Endothelial cell (in vitro differentiated cells): Measurements from ENCODE around the gene ANKAR. TPM values are rescaled to one million over a fixed set of nuclear protein-coding genes. Genes with fewer than 3 reads are reported as not detected.

ENCODE experiments used
- DNase-seq: peaks from one replicate; pipeline ENCODE4 v3.0.0; 2021; ENCODE audit warnings: low spot score
- H3K27ac Mint-ChIP-seq: one replicate; pipeline ENCODE4 v1.8.0; 2021; ENCODE audit warnings: mixed read lengths, inconsistent platforms; ENCODE audit not compliant: unreplicated experiment
- H3K27me3 Mint-ChIP-seq: one replicate; pipeline ENCODE4 v1.8.0; 2021; ENCODE audit warnings: mild to moderate bottlenecking, moderate library complexity, mixed read lengths, inconsistent platforms; ENCODE audit not compliant: unreplicated experiment
- H3K36me3 Mint-ChIP-seq: one replicate; pipeline ENCODE4 v1.8.0; 2021; ENCODE audit warnings: mild to moderate bottlenecking, low read depth, mixed read lengths, inconsistent platforms; ENCODE audit not compliant: unreplicated experiment
- H3K4me1 Mint-ChIP-seq: one replicate; pipeline ENCODE4 v1.8.0; 2021; ENCODE audit warnings: mild to moderate bottlenecking, mixed read lengths, inconsistent platforms; ENCODE audit not compliant: unreplicated experiment
- H3K4me3 Mint-ChIP-seq: one replicate; pipeline ENCODE4 v1.8.0; 2021; ENCODE audit warnings: mild to moderate bottlenecking, mixed read lengths, inconsistent platforms; ENCODE audit not compliant: unreplicated experiment
- H3K9me3 Mint-ChIP-seq: one replicate; pipeline ENCODE4 v1.8.0; 2021; ENCODE audit warnings: mixed read lengths, inconsistent platforms; ENCODE audit not compliant: unreplicated experiment
- CTCF ChIP-seq: fragments of 200-600 bp; sonication (generic); IDR thresholded peaks from one replicate; pipeline ENCODE4 v1.5.0; 2021; ENCODE audit warnings: antibody characterized with exemption; ENCODE audit not compliant: unreplicated experiment
- long read RNA-seq: library from polyadenylated mRNA; unstranded; transcript quantifications from one replicate; pipeline ENCODE4 v2.0.0, GENCODE V29; 2020; ENCODE audit not compliant: unreplicated experiment
- total RNA-seq: library from RNA; stranded (reverse); fragmentation: NEBNext Ultra II Directional; extraction: Animal tissue kit (Norgen Biotek cat#: 25700); gene quantifications from one replicate; pipeline ENCODE4 v1.2.1, GENCODE V29; 2021; ENCODE audit not compliant: unreplicated experiment

ANKAR gene
- 8.5 TPM for total RNA-seq
- long read RNA-seq, partial matches to known transcripts, result 1 of 1 reads
- long read RNA-seq, other reads (novel, unspliced or antisense), result 0 of 1 reads

GRCh38 chr2:189674374-189675112, at the start of gene ANKAR:
Gene ANKAR, plus strand, starts transcription at chr2:189674670. Its CDS starts 1,821 bp downstream, at chr2:189676491.
- peaks cover 5% of the 10 kb centered on the region for H3K27me3 Mint-ChIP-seq
- H3K27ac Mint-ChIP-seq, result peak within 1 kb of the TSS; percentile 97
- H3K4me1 Mint-ChIP-seq, result peaks cover 8% of the 10 kb centered on the region
- TF ChIP-seq CTCF, result peak; percentile 80
- H3K4me3 Mint-ChIP-seq, result peak within 1 kb of the TSS; percentile 96
- no peaks in the 10 kb centered on the region for H3K9me3 Mint-ChIP-seq
- H3K36me3 Mint-ChIP-seq, result peaks cover 17% of the 10 kb centered on the region
- peak; percentile 96 for DNase-seq

GRCh38 chr2:189625636-189626035, 48.8 kb upstream of the ANKAR start:
- Mint-ChIP-seq H3K27ac (peak overlapping the region; percentile 65), H3K27me3 (no peaks in the 10 kb centered on the region), H3K4me1 (peaks cover 53% of the 10 kb centered on the region), H3K9me3 (no peaks in the 10 kb centered on the region), H3K4me3 (no peak overlapping the region), H3K36me3 (no peaks in the 10 kb centered on the region)
- TF ChIP-seq CTCF, result no peak
- no peak for DNase-seq

- DNase-seq, result no peak
- no peaks in the 10 kb centered on the region for H3K36me3 Mint-ChIP-seq
- H3K27me3 Mint-ChIP-seq, result no peaks in the 10 kb centered on the region
- H3K9me3 Mint-ChIP-seq, result no peaks in the 10 kb centered on the region
- peak overlapping the region; percentile 65 for H3K27ac Mint-ChIP-seq
- peaks cover 59% of the 10 kb centered on the region for H3K4me1 Mint-ChIP-seq
- no peak for TF ChIP-seq CTCF
- H3K4me3 Mint-ChIP-seq, result no peak overlapping the region
Observed at GRCh38 chr2:189627789-189628188, 46.7 kb upstream of the ANKAR start.

- Mint-ChIP-seq H3K4me1 (peaks cover 59% of the 10 kb centered on the region), H3K36me3 (no peaks in the 10 kb centered on the region), H3K9me3 (no peaks in the 10 kb centered on the region), H3K4me3 (no peak overlapping the region), H3K27me3 (no peaks in the 10 kb centered on the region), H3K27ac (peak overlapping the region; percentile 92)
- no peak for TF ChIP-seq CTCF
- DNase-seq, result no peak
Observed at GRCh38 chr2:189628817-189629530, 45.5 kb upstream of the ANKAR start.
